WTC11 (cell line): Measurements from ENCODE around the gene AHCYL1. TPM values are rescaled to one million over a fixed set of nuclear protein-coding genes. Genes with fewer than 3 reads are reported as not detected.

Experiments used
- AFF4 ChIP-seq: sonication (generic); formaldehyde crosslinking; IDR thresholded peaks from 2 replicates; pipeline ENCODE4 v1.8.1; 2023; ENCODE audit warnings: mild to moderate bottlenecking, missing genetic modification reagents, borderline replicate concordance
- CREM ChIP-seq: sonication (generic); formaldehyde crosslinking; IDR thresholded peaks from 2 replicates; pipeline ENCODE4 v1.8.1; 2022; ENCODE audit warnings: mild to moderate bottlenecking, missing genetic modification reagents, moderate library complexity
- CTCF ChIP-seq: fragments of 200-600 bp; IDR thresholded peaks from 2 replicates; pipeline ENCODE4 v1.8.0; 2022; ENCODE audit warnings: antibody characterized with exemption
- E2F5 ChIP-seq: sonication (generic); formaldehyde crosslinking; IDR thresholded peaks from 2 replicates; pipeline ENCODE4 v1.8.1; 2022; ENCODE audit warnings: mild to moderate bottlenecking, moderate library complexity, missing genetic modification reagents
- ETV6 ChIP-seq: sonication (generic); formaldehyde crosslinking; IDR thresholded peaks from 2 replicates; pipeline ENCODE4 v1.8.1; 2022; ENCODE audit warnings: mild to moderate bottlenecking, missing genetic modification reagents
- FOXJ3 ChIP-seq: sonication (generic); formaldehyde crosslinking; IDR thresholded peaks from 2 replicates; pipeline ENCODE4 v1.9.0; 2021; ENCODE audit warnings: missing genetic modification reagents, mild to moderate bottlenecking, borderline replicate concordance
- FOXK1 ChIP-seq: sonication (generic); formaldehyde crosslinking; IDR thresholded peaks from 2 replicates; pipeline ENCODE4 v1.8.0; 2022; ENCODE audit warnings: mild to moderate bottlenecking, moderate library complexity, missing genetic modification reagents
- FOXP4 ChIP-seq: sonication (generic); formaldehyde crosslinking; IDR thresholded peaks from 2 replicates; pipeline ENCODE4 v1.8.0; 2022; ENCODE audit warnings: mild to moderate bottlenecking, missing genetic modification reagents
- IRF1 ChIP-seq: sonication (generic); formaldehyde crosslinking; IDR thresholded peaks from 2 replicates; pipeline ENCODE4 v1.8.0; 2023; ENCODE audit warnings: missing genetic modification reagents
- MYBL2 ChIP-seq: sonication (generic); formaldehyde crosslinking; IDR thresholded peaks from 2 replicates; pipeline ENCODE4 v1.8.1; 2023; ENCODE audit warnings: mild to moderate bottlenecking, moderate library complexity, missing genetic modification reagents
- USF1 ChIP-seq: sonication (generic); formaldehyde crosslinking; IDR thresholded peaks from 2 replicates; pipeline ENCODE4 v1.8.0; 2022; ENCODE audit warnings: mild to moderate bottlenecking, missing genetic modification reagents
- ZBTB21 ChIP-seq: sonication (generic); formaldehyde crosslinking; IDR thresholded peaks from 2 replicates; pipeline ENCODE4 v1.8.1; 2023; ENCODE audit warnings: mild to moderate bottlenecking, missing genetic modification reagents, borderline replicate concordance
- ZBTB43 ChIP-seq: sonication (generic); formaldehyde crosslinking; IDR thresholded peaks from 2 replicates; pipeline ENCODE4 v1.8.1; 2023; ENCODE audit warnings: mild to moderate bottlenecking, missing genetic modification reagents
- total RNA-seq: library from RNA; stranded (reverse); gene quantifications from 3 replicates; pipeline ENCODE4 v1.2.3, GENCODE V29; 2021

AHCYL1 gene
- total RNA-seq, 1 experiment from 2014 or later, result 92.1 TPM

GRCh38 chr1:109984456-109985246 lies at the start of gene AHCYL1 (continued):
- TF ChIP-seq MYBL2 (no peak), CREM (CRISPR knock-in tag) (peak; percentile 90), FOXP4 (CRISPR knock-in tag) (peak; percentile 72; the same call in 1 of the 2 replicates), CTCF (peak; percentile 92), FOXJ3 (CRISPR knock-in tag) (no peak), E2F5 (CRISPR knock-in tag) (peak; percentile 53; the same call in 1 of the 2 replicates), AFF4 (CRISPR knock-in tag) (no peak), ZBTB43 (CRISPR knock-in tag) (no peak), USF1 (CRISPR knock-in tag) (0 out of 2 replicates have a peak, but pooled peaks have one; percentile 32), ETV6 (peak; percentile 91; the same call in 1 of the 2 replicates), IRF1 (peak; percentile 77), FOXK1 (CRISPR knock-in tag) (peak; percentile 94), ZBTB21 (CRISPR knock-in tag) (no peak)
